Liver (tissue), 3 donors: ENCODE data around the gene SMAP1.

ENCODE experiments used
- CTCF ChIP-seq: fragments of 150-350 bp; IDR thresholded peaks from 2 replicates; pipeline ENCODE4 v1.5.1; 2017; ENCODE audit warnings: improper control_type of control experiment, low read depth, low read length; ENCODE audit not compliant: missing input control
- EGR1 ChIP-seq, 2 donors: IDR thresholded peaks; 2 replicates each; pipeline ENCODE4 v1.6.1; 2016 to 2018; ENCODE audit warnings: antibody characterized with exemption in 2 of 2, low read depth in 2 of 2
- NR2F2 ChIP-seq: IDR thresholded peaks from 2 replicates; pipeline ENCODE4 v1.6.1; 2016; ENCODE audit warnings: antibody characterized with exemption
- TAF1 ChIP-seq: conservative IDR thresholded peaks from 2 replicates; pipeline ENCODE4 v1.6.1; 2016; ENCODE audit warnings: antibody characterized with exemption, mild to moderate bottlenecking
- donor health status: healthy.
- donor health status: healthy.

DNA sequence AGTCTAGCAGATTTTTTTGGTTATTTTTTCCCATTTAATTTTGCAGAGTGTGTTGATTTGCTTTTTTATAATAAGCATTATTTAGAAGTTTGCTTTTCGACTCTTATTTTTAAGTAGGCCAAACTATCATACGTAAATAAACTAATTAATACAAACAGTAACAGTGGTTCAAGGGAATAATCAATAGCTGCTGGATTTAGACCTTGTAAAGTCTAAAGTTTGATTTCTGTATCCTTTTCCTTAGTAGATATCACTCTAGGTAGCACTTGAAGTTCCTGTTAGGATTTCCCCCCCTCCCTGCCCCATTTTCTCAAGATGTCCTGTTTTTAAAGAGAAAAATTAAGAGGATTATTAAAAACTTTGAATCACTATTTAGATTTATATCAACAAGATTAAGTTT is 153.1 kb downstream of the SMAP1 start:
- TF ChIP-seq CTCF = no peak
- TF ChIP-seq TAF1 = no peak
- TF ChIP-seq NR2F2 = no peak
- no peak for TF ChIP-seq EGR1 (IDR thresholded peaks at IDR 0.05; ENCODE audit: low read depth in 2 of 2)
